B cell (primary cell): ENCODE data around the gene WDR6.

Experiments used
- CTCF ChIP-seq: fragments of 200-600 bp; IDR thresholded peaks from one replicate; pipeline ENCODE4 v1.8.0; 2022; ENCODE audit warnings: antibody characterized with exemption, mild to moderate bottlenecking
- EZH2 ChIP-seq: IDR thresholded peaks from 2 replicates; pipeline ENCODE4 v1.6.1; 2012; ENCODE audit warnings: borderline replicate concordance, low read depth, mild to moderate bottlenecking, moderate library complexity, low read length; ENCODE audit not compliant: insufficient read depth, poor library complexity, severe bottlenecking

GRCh38 chr3:48974076-48974864, 32.9 kb upstream of the WDR6 start:
- TF ChIP-seq CTCF = no peak
- no peak for TF ChIP-seq EZH2
